Measurements from ENCODE around the gene KIF1B. TPM values are rescaled to one million over a fixed set of nuclear protein-coding genes. Genes with fewer than 3 reads are reported as not detected.

KIF1B gene
- total RNA-seq, 1 experiment from 2014 or later = 57.7 TPM

GRCh38 chr1:10171995-10172669 is 38.2 kb upstream of the KIF1B start:
- Mint-ChIP-seq H3K9me3 (peaks cover 5 to 7% of the 10 kb centered on the region in 2 experiments; a peak in 4 of 5 replicates), H3K36me3 (ENCODE audit: insufficient read depth in 1 of 3, low read depth in 3 of 3) (peaks cover 36 to 61% (median 61%) of the 10 kb centered on the region in 3 experiments), H3K27me3 (ENCODE audit: low read depth) (no peaks in the 10 kb centered on the region), H3K4me1 (no peaks in the 10 kb centered on the region), H3K27ac (peak overlapping the region in 1 of 3 experiments; percentile 15; a peak in 1 of 7 replicates), H3K4me3 (no peak overlapping the region)
- Histone ChIP-seq H2BK20ac (ENCODE audit: low read depth, low read length, poor library complexity, severe bottlenecking) (no peak overlapping the region), H3K23ac (ENCODE audit: insufficient read length, low read depth, low read length) (no peak overlapping the region), H3K9ac (ENCODE audit: extremely low read depth, insufficient read length, low read length) (no peak overlapping the region), H2AK5ac (ENCODE audit: insufficient read length, low read length) (no peak overlapping the region), H2BK12ac (ENCODE audit: insufficient read length, low read depth, low read length) (no peak overlapping the region), H3K4me2 (ENCODE audit: insufficient read depth, insufficient read length, low read length) (no peak overlapping the region), H4K8ac (replicated peaks; ENCODE audit: insufficient read length, low read depth, low read length) (no peak overlapping the region), H3K56ac (ENCODE audit: insufficient read length, low read depth, low read length) (no peak overlapping the region), H4K91ac (ENCODE audit: insufficient read length, low read depth, low read length) (no peak overlapping the region), H3T11ph (ENCODE audit: low read length) (no peak overlapping the region), H3K23me2 (ENCODE audit: insufficient read length, low read depth, low read length, poor library complexity, severe bottlenecking) (no peaks in the 10 kb centered on the region), H3K79me2 (ENCODE audit: insufficient read depth, low read length) (no peaks in the 10 kb centered on the region), H3K79me1 (ENCODE audit: insufficient read depth, low read depth, low read length, poor library complexity, severe bottlenecking) (no peaks in the 10 kb centered on the region), H3K18ac (ENCODE audit: insufficient read length, low read depth, low read length) (no peak overlapping the region), H3K27me3 (ENCODE audit: insufficient read depth, low read length) (no peaks in the 10 kb centered on the region), H3K14ac (ENCODE audit: insufficient read depth, low read length) (no peak overlapping the region), H3K27ac (ENCODE audit: insufficient read length, low read depth, low read length) (no peak overlapping the region), H2BK5ac (ENCODE audit: insufficient read length, low read length) (no peak overlapping the region), H2BK15ac (ENCODE audit: low read depth, low read length) (no peak overlapping the region), H2AFZ (ENCODE audit: low read length) (no peak overlapping the region), H4K5ac (ENCODE audit: insufficient read length, low read depth, low read length) (no peak overlapping the region), H4K20me1 (ENCODE audit: control insufficient read depth, insufficient read depth, insufficient read length) (peaks cover 2% of the 10 kb centered on the region), H3K9me3 (ENCODE audit: control insufficient read depth, low read depth, low read length) (no peaks in the 10 kb centered on the region), H2BK120ac (ENCODE audit: low read depth, low read length, poor library complexity, severe bottlenecking) (no peak overlapping the region), H3K4ac (ENCODE audit: low read depth, low read length) (no peak overlapping the region), H3K4me1 (ENCODE audit: insufficient read depth, low read length) (no peaks in the 10 kb centered on the region)
- no CpG with 5 or more reads among the region's 8 CpGs for WGBS (ENCODE audit: extremely low coverage, insufficient read length, low lambda C conversion rate)
- TF ChIP-seq CTCF (conservative IDR thresholded peaks at IDR 0.05) = no peak
- no peak for DNase-seq
